C4-2B (cell line): ENCODE results near the gene FGF19.

ENCODE experiments used
- H3K27ac ChIP-seq: fragments of 450-650 bp; 2 replicates; pipeline ENCODE4 v1.5.1; 2017
- CTCF ChIP-seq: fragments of 450-650 bp; conservative IDR thresholded peaks from 2 replicates; pipeline ENCODE4 v1.5.1; 2017; ENCODE audit warnings: mild to moderate bottlenecking
- ZFX ChIP-seq: fragments of 450-650 bp; IDR thresholded peaks from 2 replicates; pipeline ENCODE4 v1.6.1; 2017

FGF19 gene

GRCh38 chr11:69661413-69661715 lies 42.5 kb downstream of the FGF19 start:
- H3K27ac ChIP-seq: no peak overlapping the region
- TF ChIP-seq CTCF (no peak), ZFX (no peak)

- TF ChIP-seq ZFX (no peak), CTCF (no peak)
- H3K27ac ChIP-seq: no peak overlapping the region
These were observed 43.8 kb downstream of the FGF19 start for GRCh38 chr11:69660001-69660500.

- H3K27ac ChIP-seq: no peak overlapping the region
- no peak for TF ChIP-seq CTCF
- TF ChIP-seq ZFX: no peak
These were observed 44.2 kb downstream of the FGF19 start for GRCh38 chr11:69659591-69659990.

- no peak overlapping the region; the same call in 1 of the 2 replicates for H3K27ac ChIP-seq
- TF ChIP-seq CTCF: no peak
- TF ChIP-seq ZFX: no peak
These were observed 45.0 kb downstream of the FGF19 start for GRCh38 chr11:69658626-69659450.

- H3K27ac ChIP-seq: no peak overlapping the region; the same call in 1 of the 2 replicates
- TF ChIP-seq CTCF: no peak
- no peak for TF ChIP-seq ZFX
These were observed 45.8 kb downstream of the FGF19 start for GRCh38 chr11:69657911-69658625.

- peak overlapping the region; percentile 83; the same call in 1 of the 2 replicates for H3K27ac ChIP-seq
These were observed 46.3 kb downstream of the FGF19 start for GRCh38 chr11:69657456-69657910.

More at GRCh38 chr11:69657456-69657910, 46.3 kb downstream of the FGF19 start:
- TF ChIP-seq CTCF (no peak), ZFX (no peak)
